ENCODE data around the gene TRIM47. TPM values are rescaled to one million over a fixed set of nuclear protein-coding genes. Genes with fewer than 3 reads are reported as not detected.

The TRIM47 gene
- total RNA-seq, 1 donor from 2014 or later, result 21.0 TPM

DNA sequence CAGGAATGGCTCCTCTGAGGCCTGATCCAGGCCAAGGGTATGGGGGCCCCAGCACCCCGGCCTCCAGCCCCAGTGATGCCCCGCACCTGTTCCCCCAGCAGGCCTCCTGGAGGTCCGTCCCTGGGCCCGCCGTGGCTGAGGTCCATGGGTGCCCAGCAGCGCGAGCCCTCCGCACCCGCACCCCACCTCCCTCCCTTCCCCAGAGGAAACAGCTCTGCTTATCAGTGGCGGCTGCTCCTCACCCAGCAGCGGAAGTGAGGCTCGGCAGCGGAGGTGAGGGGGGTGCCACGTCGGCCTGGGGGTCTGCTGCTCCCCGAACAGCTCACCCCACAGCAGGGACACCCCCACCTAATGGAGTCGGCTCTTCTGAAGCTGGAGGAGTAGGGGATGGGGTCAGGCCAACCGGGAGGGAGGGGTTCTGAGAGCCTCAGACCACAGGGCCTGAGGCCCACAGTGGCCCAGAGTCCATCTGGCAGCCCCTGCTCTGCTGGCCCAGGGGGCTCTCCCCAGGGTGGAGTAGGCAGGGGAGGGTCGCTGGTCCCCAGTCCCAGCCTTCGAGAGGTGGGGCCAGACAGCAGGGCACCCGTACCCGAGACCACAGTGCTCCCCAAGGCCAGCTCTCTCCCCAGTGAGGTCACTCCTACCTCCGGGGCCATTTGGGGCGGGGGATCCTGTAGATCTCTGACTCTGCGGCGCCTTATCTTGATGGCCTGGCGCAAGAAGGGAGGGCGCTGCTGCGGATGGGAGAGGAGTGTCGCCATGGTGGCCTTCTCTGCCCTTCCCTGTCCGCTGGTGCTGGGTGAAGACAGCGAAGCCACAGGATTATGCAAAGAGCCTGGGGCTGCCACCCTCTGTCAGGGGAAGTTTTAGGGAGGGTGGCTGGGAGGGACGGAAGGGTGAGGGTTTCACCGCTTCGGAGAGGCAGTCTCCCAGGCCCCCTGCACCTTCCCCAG, 34.5 kb downstream of the TRIM47 start, which contains the start of gene UNC13D:
TSS of gene UNC13D (minus strand) at position 828 of the 953 bp plus-strand sequence. CDS start at position 761, 67 bp downstream.
- H3K4me1 ChIP-seq, result peaks cover 66% of the 10 kb centered on the region
- intact Hi-C loops (cut with DNase I), result no loop called here
- TF ChIP-seq, protein P1, sequence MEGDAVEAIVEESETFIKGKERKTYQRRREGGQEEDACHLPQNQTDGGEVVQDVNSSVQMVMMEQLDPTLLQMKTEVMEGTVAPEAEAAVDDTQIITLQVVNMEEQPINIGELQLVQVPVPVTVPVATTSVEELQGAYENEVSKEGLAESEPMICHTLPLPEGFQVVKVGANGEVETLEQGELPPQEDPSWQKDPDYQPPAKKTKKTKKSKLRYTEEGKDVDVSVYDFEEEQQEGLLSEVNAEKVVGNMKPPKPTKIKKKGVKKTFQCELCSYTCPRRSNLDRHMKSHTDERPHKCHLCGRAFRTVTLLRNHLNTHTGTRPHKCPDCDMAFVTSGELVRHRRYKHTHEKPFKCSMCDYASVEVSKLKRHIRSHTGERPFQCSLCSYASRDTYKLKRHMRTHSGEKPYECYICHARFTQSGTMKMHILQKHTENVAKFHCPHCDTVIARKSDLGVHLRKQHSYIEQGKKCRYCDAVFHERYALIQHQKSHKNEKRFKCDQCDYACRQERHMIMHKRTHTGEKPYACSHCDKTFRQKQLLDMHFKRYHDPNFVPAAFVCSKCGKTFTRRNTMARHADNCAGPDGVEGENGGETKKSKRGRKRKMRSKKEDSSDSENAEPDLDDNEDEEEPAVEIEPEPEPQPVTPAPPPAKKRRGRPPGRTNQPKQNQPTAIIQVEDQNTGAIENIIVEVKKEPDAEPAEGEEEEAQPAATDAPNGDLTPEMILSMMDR (IDR thresholded peaks at IDR 0.05), result no peak
- no peaks in the 10 kb centered on the region for H3K27me3 ChIP-seq (ENCODE audit: low read depth)
- peak; percentile 79 for DNase-seq
- H3K27ac ChIP-seq, result peak within 1 kb of the TSS; percentile 90
- peak within 1 kb of the TSS; percentile 59 for H3K4me3 ChIP-seq
- peaks cover 47% of the 10 kb centered on the region for H3K36me3 ChIP-seq
- peak; percentile 45 to 51 for ATAC-seq
- no peaks in the 10 kb centered on the region for H3K9me3 ChIP-seq

DNA sequence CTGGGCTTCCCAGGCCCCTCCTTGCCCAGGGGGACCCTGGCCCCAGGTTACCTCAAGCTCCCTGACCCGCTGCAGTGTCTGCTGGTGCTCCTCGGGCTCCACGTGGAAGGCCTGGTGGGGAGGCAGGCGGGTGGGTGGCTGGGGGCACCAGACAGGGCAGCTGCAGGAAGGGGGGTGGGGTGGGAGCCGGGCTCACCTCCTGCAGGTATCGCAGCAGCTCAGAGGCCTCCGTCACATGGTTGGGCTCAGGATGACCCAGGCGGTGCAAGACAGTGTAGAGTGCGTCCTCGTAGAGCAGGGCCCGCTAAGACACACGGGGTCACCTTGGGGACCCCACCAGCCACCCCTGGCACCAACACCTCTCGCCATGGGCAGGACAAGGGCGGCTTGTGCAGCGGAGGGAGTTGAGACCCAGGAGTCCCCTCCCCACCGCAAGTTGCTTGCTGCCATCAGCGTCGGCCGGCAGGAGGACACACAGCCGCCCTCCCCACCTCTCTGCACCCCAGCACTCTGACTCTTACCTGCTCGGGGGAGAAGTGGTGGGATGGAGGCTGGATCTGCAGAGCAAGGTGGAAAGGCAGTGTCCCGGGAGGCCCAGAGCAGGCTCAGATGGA, 35.3 kb downstream of the TRIM47 start:
- Histone ChIP-seq H3K27ac (peak overlapping the region; percentile 90), H3K27me3 (ENCODE audit: low read depth) (no peaks in the 10 kb centered on the region), H3K4me1 (peaks cover 59% of the 10 kb centered on the region), H3K4me3 (peak overlapping the region; percentile 59), H3K9me3 (no peaks in the 10 kb centered on the region), H3K36me3 (peaks cover 43% of the 10 kb centered on the region)
- TF ChIP-seq, protein P1 (IDR thresholded peaks at IDR 0.05), result no peak
- DNase-seq, result no peak
- ATAC-seq, result no peak
- intact Hi-C loops (cut with DNase I), result no loop called here

DNA sequence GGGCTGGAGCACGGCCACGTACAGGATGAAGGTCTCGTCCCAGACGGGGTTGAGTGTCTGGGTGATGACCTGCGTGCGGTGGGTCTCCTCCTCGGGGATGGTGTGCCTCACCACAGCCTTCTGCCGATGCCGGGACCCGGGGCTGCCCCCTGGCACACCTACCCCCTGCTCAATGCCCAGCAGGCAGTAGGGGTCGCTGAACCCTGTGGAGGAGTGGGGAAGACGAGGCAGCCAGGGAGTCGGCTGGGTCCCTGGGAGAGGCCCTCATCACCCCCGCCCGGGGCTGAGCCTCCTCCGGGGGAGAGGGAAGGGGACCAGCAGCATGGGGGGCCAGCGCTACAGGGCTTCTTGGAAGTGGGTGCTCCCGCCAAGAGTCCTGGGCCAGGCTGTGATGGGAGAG, 36.0 kb downstream of the TRIM47 start:
- Histone ChIP-seq H3K36me3 (peaks cover 41% of the 10 kb centered on the region), H3K27ac (peak overlapping the region; percentile 90), H3K27me3 (ENCODE audit: low read depth) (no peaks in the 10 kb centered on the region), H3K4me1 (peaks cover 53% of the 10 kb centered on the region), H3K4me3 (peak overlapping the region; percentile 59), H3K9me3 (no peaks in the 10 kb centered on the region)
- intact Hi-C loops (cut with DNase I), result no loop called here
- ATAC-seq, result no peak
- TF ChIP-seq, protein P1 (IDR thresholded peaks at IDR 0.05), result no peak
- no peak for DNase-seq

DNA sequence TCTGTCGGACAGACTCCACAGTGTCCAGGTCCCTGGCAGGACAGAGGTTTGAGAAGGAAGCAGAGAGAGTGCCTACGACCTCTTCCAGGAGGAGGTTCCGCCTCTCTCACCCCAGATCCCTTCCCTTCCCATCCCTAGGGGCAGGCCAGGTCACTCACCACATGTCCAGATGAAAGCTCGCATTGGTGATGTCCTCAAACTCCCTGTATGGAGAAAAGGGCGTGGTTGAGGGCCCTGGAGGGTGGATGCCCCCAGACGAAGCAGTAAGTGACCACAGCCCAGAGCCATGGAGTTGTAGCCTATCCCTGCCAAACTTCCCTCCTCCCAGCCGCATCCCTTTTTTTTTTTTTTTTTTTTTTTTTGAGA, 37.6 kb downstream of the TRIM47 start:
- H3K4me1 ChIP-seq, result peaks cover 36% of the 10 kb centered on the region
- intact Hi-C loops (cut with DNase I), result no loop called here
- ATAC-seq, result no peak
- peaks cover 34% of the 10 kb centered on the region for H3K36me3 ChIP-seq
- H3K4me3 ChIP-seq, result no peak overlapping the region
- no peak for DNase-seq
- TF ChIP-seq, protein P1 (IDR thresholded peaks at IDR 0.05), result no peak
- no peaks in the 10 kb centered on the region for H3K27me3 ChIP-seq (ENCODE audit: low read depth)
- no peaks in the 10 kb centered on the region for H3K9me3 ChIP-seq
- H3K27ac ChIP-seq, result no peak overlapping the region

DNA sequence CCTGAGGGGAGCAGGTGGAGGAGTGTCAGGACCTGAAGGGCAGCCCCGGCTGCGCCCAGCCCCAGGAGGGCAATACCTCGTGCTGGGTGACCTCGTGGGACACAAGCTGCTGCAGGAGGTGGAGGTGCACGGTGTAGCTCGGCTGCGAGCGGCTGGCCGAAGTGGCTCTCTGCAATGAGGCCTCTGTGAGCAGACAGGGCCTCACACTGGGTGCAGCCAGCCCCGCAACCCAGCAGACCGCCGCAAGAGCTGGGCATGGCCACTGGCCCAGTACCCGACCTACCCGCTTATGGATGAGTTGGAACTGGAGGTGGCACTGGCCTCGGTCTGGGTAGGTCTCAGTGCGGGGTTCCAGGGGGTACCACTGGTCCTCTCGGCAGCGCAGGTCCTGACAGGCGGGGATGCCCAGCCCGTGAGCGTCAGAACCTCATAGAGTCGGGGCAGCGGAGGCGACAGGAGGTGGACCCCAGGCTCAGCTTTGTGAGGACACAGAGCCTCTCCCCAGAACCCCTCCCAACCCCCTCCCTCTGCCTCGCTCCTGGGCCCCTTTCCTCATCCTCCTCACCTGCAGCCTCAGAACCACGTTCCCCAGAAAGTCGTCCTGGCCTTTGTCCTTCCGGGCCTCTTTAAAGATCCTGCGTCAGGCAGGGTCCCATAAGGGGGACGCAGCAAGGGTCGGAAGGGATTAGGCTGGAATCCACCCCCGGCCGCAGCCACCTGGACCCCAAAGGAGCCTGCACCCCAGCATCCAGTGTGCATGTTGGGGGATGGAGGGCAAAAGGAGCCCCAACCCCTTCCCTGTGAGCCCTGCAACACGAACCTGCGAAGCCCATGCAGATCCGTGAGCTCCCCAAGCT, 38.2 kb downstream of the TRIM47 start:
- TF ChIP-seq, protein P1 (IDR thresholded peaks at IDR 0.05), result no peak
- peaks cover 30% of the 10 kb centered on the region for H3K4me1 ChIP-seq
- ATAC-seq, result no peak
- no peaks in the 10 kb centered on the region for H3K27me3 ChIP-seq (ENCODE audit: low read depth)
- intact Hi-C loops (cut with DNase I), result no loop called here
- DNase-seq, result no peak
- no peaks in the 10 kb centered on the region for H3K9me3 ChIP-seq
- no peak overlapping the region for H3K27ac ChIP-seq
- peaks cover 39% of the 10 kb centered on the region for H3K36me3 ChIP-seq
- H3K4me3 ChIP-seq, result no peak overlapping the region

All from lower lobe of right lung (tissue), 2 donors.